ENCODE data around the gene CEP76. TPM values are rescaled to one million over a fixed set of nuclear protein-coding genes. Genes with fewer than 3 reads are reported as not detected.
A peak's percentile ranks its signal among the peaks of the same experiment; 100 is the strongest.

CEP76 gene, protein sequence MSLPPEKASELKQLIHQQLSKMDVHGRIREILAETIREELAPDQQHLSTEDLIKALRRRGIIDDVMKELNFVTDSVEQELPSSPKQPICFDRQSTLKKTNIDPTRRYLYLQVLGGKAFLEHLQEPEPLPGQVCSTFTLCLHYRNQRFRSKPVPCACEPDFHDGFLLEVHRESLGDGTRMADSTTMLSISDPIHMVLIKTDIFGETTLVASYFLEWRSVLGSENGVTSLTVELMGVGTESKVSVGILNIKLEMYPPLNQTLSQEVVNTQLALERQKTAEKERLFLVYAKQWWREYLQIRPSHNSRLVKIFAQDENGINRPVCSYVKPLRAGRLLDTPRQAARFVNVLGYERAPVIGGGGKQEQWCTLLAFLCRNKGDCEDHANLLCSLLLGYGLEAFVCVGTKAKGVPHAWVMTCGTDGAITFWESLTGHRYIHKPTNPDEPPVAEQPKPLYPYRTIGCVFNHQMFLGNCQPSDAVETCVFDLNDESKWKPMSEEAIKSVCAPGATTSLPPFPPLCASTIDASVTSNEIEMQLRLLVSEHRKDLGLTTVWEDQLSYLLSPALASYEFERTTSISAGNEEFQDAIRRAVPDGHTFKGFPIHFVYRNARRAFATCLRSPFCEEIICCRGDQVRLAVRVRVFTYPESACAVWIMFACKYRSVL
- polyA plus RNA-seq (ENCODE audit: insufficient read length in 4 of 4): 10 to 100 TPM in 3 of 4 donors, 1 to 10 TPM in 1; 9.2 to 14.0 (median 11.9) TPM

DNA sequence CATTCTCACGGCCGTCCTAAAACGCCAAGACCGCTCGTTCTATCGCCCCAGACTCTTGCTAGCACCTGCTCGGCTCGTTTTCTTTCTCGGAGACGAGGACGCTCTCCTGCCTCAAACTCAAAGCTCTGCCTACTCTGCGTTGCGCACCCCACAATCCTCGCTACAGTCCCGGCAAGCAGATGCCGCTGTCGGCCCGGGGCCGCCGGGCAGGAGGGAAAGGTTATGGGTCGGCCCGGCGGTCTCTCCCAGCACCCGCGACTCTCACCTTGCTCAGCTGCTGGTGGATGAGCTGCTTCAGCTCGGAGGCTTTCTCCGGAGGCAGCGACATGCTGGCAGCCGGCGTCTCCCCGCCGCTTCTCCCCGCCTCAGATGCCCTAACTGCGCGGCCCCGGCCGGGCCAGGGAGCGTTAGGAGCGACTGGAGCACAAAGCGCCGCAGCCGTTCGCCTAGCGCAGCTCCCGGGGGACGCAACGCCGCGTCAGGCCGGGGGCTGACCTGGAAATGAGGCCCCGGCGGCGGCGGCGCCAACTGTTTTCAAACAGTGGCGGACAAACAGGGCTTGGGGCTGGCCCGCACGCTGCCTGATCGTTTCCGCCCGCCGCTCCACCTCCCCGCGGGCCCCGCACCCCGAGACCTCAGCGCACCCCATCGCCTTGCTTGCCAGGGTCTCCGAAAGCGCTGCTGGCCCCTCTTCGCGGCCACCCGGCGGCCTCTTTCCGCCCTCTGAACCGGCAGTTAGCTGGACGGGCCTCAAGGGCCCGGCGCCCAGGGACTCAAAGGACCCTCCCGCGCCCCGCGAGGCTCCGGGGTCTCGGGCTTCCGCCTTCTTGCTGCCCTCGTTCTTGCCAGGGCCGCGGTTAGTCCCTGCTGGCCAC is at the start of gene CEP76, which contains the start of gene PSMG2:
TSS of gene CEP76 (minus strand) at position 503 of the 875 bp plus-strand sequence. CDS start at position 328, 175 bp downstream.
TSS of gene PSMG2 (plus strand) at position 822 of the 875 bp plus-strand sequence. CDS start 66 bp downstream, outside the sequence.
- peak; percentile 57 to 75 (median 72) for DNase-seq (ENCODE audit: low read depth in 4 of 4, low spot score in 3 of 4)

DNA sequence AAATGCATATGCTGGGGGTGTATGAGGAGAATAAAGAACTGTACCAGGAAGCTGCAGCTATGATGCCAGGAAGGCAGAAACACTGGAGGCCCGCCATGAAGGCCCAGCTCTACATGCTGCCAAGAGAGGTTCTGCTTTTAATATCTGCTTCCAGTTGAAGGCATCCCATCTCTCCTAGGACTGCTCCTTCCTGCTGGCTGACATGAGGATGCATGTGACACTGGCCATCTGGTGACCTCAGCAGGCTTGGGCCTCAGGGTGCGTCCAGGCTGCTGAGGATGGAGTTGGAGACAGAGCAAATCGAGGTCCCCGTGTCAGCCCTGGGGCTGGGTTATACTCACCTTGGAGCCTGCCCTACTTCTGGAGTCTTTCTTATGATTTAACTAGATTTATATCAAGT is 49.4 kb upstream of the CEP76 start:
- DNase-seq (ENCODE audit: low read depth in 4 of 4, low spot score in 3 of 4): no peak

DNA sequence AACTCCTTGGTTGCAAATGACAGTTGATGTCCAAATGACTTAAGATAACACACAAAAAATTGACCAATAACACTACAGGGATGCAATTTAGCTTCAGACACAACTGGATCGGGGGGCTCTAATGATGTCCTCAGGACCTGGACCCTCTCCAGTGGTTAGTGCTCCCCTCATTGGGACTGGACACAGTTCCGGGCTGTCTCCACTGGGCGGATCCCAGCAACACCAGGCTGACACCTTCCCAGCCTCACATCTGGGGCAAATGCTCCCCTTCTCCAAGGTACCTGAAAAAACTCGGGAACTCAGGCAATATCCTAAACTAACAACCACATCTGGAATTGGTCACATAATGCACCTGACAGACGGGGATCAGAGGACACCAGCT is 49.0 kb upstream of the CEP76 start:
- DNase-seq (ENCODE audit: low read depth in 4 of 4, low spot score in 3 of 4): no peak

DNA sequence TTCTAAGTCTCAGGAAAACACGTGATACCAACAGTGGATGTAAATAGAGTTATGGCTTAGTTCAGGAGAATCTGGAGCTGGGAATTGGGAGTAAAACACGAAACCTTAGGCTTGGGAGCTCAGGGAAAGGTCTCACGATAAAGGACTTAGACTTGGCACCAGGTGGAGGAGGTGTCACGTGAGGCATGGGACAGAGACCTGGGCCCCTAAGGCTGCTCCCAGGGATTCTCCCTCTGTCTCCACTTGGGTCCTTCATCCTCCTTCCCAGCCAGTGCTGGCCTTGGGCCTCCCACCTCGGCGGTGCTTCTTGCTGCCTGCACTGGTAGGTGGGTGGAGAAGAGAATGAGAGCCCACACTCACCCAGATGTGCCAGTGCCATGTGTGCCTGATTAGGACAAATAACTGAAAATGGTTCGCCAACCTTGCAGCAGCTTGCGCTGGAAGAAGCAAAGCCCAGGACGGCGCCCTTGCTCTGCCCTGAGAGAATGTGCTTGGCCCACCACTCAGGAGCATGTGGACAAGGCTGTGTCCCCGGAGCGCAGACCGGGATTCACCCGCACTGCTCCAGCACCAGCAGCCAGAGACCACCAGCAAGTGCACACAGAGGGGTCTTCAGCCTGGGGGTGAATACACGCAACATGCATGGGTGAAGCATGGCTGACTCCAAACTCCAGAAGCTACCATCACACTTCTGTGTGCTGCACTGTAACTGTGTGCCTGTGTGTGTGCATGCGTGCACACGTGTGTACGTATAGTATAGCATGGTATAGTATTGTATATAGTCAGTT is 48.4 kb upstream of the CEP76 start:
- no peak for DNase-seq (ENCODE audit: low read depth in 4 of 4, low spot score in 3 of 4)

DNA sequence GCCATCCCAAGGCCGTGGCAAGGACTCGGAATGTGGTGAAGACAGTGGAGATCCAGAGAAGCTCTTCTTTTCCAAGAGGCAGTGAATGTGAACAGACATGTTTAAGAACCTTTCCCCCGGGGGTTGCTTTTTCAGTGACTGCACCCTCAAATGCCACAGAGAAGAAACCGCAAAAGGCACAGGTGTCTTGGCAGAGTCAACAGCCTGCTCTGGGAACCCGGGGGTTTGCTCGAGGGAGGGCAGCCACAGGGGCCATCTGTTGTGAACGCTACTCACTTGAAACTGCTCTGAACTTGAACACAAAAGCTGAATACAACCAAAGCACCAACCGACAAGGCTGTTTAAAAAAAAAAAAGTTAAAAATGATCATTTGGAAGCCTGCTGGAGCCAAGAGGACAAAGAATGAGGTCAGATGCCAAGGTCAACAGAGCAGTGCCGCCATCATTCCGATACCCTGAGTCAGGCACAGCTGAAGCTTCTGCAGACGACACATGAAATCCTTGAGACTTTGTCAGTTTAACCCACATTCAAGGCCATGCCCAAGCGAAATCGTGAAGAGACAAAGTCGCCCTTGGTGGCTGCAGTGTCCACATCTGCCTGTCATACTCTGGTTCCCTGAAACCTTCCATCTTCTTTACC is 47.7 kb upstream of the CEP76 start:
- no peak for DNase-seq (ENCODE audit: low read depth in 4 of 4, low spot score in 3 of 4)

DNA sequence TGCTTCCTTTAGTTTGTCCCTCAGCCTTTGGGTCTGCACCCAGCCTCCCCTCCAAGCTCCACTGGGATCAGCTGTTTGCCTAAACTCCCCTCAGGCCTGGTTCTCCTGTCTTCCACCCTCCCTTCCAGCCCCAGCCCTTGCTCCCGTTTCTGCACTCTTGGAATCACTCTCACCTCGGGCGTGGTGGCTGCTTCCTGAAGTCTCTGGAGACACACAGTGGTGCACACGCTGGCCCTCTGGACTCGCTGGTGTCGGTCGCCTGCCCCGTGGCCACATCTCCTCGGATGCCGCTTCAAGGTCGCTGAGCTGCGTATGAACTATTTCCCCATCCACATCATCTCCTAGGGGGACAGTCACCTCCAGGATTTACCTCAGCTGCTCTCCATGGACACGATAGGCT is 46.6 kb upstream of the CEP76 start:
- no peak for DNase-seq (ENCODE audit: low read depth in 4 of 4, low spot score in 3 of 4)

DNA sequence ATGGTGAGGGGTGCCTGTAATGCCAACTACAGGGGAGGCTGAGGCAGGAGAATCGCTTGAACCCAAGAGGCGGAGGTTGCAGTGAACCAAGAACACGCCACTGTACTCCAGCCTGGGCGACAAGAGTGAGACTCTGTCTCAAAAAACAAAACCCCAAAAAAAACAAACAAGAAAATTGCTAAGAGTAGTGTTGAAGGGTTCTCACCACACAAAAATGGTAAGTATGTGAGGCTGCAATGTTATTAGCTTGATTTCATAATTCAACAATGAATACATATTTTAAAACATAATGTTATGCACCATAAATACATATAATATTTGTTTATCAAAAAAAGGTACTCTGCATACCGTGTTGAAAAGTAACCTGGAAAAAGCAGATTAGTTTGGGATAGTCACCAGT is 46.1 kb upstream of the CEP76 start:
- no peak for DNase-seq (ENCODE audit: low read depth in 4 of 4, low spot score in 3 of 4)

DNA sequence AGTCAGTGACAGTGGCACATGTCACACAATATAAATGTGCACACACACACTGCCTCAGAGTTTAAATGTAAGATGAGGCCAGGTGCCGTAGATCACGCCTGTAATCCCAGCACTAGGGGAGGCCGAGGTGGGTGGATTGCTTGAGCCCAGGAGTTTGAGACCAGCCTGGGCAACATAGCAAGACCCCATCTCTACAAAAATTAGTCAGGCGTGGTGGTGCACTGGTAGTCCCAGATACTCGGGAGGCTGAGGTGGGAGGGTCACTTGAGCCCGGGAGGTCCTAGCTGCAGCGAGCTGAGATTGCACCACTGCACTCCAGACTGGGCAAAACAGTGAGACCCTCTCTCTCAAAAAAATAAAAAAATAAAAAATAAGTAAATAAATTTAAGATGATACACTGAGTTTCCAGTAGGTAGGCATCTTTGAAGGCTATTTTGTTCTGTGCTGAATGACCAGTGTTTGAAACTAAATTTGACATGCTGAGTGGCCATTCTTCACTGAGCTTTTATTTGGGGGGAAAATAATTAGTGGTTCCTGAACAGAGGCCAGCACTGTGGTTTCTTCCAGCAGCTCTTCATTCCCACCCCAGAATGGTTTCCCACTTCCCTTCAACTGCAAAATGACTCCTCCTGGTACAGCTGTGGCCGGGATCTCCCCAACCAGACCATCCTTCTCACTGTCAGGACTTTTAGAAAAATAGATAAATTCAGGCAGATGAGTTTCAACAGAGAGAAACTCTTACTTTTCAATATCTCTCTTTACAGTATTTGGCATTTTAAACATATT is 45.2 kb upstream of the CEP76 start:
- no peak for DNase-seq (ENCODE audit: low read depth in 4 of 4, low spot score in 3 of 4)

DNA sequence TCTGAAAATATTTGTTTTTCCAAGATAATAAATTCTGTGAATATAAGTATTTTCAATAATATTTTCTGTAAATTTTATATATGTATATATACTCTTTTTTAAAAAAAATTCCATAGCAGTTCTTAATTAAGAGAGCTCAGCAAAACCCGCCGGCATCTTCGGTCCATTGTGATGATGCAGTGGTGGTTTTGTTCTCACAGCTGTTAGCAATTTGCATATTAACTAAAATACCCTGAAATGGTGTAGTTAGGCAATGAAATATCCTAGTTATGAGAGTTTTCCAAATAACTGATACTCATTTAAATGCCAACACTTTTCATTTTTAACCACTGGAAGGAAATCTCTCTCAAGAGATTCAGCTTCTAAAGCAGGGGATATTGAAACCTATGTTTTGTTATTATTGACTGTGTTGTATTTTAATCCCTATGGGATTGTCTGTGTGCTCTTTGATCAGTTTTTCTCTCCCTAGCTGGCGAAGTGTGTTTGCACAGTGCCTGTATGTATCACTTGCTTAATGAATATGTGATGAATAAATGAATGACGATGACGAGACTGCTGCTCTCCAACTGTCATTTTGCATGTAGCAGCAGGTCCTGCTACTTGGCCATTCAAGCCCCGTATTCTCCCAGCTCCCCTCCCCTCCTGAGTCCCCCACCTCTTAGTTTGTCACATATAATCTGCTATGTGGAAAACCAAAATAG is 42.7 kb upstream of the CEP76 start:
- DNase-seq (ENCODE audit: low read depth in 4 of 4, low spot score in 3 of 4): no peak

DNA sequence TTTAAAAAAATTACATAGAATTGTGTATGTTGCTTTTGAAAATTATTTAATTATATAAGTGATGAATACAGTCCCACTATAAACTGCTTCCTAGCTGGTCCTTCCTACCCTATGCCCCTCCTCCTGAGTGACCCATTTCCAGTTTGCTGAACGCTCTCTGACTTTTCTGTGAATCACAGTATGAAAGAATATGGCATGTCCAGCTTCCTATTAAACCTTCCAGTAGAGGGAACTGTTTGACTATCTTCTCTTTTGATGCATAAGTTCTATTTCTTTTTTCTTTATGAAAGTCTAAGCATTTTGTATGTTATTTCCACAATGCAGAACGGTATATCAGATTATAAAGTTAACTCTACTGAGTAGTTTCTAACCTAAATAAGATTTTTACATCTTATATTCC is 41.6 kb upstream of the CEP76 start:
- DNase-seq (ENCODE audit: low read depth in 4 of 4, low spot score in 3 of 4): peak in 2 of 4 donors; percentile 9 to 16

DNA sequence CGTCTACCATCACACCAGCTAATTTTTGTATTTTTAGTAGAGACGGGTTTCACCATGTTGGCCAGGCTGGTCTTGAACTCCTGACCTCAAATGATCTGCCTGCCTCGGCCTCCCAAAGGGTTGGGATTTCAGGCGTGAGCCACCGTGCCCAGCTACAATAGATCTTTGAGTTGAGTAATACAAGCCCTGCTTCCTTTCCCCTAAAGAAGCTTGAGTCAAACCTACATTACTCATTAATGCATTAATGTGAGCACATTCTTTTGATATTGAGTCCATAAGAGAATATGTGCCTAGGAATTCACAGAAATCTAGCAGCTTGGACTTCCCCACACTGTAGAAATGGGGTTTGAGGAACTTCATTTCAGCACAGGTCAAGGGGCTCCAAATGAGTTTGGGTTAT is 39.9 kb upstream of the CEP76 start:
- no peak for DNase-seq (ENCODE audit: low read depth in 4 of 4, low spot score in 3 of 4)

DNA sequence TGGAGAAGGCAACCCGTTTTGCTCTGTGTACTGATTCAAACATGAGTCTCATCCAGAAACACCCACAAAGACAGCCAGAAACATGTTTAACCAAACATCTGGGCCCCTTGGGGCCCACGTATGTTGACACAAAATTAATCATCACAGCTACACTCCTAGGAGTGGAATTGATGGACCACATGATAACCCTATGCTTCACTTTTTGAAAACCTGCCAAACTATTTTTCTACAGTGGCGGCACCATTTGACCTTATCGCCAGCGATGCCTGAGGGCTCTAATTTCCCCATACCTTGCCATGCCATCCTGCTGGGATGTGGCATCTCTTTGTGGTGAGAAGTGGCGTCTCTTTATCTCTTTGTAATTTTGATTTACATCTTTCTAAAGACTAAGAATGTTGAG is 38.8 kb upstream of the CEP76 start:
- no peak for DNase-seq (ENCODE audit: low read depth in 4 of 4, low spot score in 3 of 4)

DNA sequence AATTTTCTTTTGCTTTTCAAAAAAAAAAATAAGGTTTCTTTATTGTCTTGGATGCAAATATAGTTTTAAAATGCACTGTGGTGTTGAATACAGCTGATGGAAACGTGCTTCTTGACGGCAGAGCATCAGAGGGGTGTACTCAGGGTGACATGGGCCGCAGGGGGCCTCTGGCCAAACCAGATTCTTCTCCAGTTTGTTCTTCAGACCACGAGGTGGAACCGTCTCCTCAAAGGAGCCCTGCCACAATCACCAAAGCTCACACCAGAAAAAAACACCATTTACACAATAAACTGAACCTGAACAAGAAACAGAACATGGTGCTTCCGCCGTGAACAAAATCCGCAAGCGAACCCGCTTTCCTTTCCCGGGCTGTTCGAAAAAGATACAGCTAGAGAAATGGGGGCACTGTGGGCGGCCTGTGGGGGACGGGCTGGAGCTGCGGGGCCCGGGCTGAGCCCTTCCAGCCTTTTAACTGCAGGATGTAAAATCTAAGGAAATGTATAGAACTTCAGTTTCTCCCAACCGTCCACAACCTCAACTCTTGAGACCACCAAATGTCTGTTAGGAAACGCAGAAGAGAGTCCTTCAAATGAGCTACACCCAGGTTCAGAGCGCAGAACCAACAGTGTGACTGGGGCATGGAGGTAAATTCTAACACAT is 34.9 kb upstream of the CEP76 start:
- DNase-seq (ENCODE audit: low read depth in 4 of 4, low spot score in 3 of 4): no peak

DNA sequence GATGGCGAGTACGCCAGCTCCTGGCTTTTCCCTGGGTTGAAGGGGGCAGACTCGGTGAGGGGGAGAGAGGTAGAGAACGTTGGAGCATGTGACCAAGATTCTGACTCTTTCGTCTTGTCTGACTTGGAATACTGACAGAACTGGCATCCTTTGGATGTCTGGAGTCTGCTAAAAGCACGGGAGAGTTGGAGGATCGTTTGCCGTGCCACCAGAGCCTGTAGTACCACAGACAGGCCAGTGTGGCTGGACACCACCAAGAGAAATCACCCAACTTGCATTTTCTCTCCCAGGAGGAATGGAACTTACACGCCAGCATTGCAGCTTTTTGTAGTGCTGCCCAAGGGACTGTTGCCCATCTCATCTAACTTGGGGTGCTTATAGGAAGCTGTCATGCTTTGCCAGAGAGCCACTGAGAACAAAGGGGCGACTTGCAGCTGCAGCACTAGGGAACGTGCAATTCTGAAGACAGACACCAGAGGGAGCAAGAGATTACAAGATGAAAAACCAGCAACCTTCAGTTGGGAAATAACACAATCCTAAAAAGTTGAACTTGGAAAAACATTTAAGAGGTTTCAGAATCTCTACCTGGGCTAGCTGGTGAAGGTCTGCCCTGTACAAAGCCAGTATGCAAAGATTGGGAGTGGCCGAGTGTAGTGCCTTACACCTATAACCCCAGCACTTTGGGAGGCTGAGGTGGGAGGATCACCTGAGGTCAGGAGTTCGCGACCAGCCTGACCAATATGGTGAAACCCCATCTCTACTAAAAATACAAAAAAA is 24.4 kb upstream of the CEP76 start:
- DNase-seq (ENCODE audit: low read depth in 4 of 4, low spot score in 3 of 4): peak; percentile 33 to 49 (median 44)

DNA sequence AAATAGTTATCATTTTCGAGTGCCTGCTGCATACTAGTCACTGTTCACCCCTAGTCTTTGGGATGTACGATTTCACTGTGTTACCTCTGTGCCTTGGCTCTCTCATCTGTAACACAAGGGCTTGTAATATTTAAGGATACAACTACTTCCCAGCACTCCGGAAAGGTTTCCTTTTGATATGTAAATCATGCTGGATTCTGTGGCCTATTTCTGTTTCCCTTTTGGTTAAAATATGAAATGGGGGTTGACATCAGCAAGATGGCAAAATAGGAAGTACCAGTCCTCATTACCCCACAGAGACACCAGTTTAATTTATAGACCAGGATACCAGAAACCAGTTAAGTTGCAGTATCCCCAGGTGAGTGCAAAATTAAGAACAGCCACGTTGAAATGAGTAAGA is 23.8 kb upstream of the CEP76 start:
- no peak for DNase-seq (ENCODE audit: low read depth in 4 of 4, low spot score in 3 of 4)

DNA sequence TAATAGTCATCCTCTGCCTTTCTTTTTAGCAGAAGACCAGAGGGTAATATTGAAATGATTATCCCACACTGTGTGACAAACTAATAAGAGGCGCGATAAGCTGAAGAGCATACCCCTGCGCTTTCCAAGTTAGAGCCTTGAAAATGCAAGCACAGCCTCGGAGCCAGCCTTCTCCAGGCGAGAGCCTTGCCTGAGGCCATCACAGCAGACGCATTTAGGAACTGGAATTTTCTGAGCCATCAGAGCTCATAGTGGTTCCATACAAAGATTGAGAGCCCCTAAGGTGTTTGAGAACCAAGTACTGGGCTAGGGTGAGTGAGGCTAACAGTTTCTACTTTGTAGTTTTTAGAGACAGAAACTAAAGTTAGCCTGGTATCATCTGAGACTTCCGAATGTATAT is 20.2 kb upstream of the CEP76 start:
- DNase-seq (ENCODE audit: low read depth in 4 of 4, low spot score in 3 of 4): no peak

Measured in left renal pelvis (tissue), 4 donors.